ENCODE measurements around the gene PIGU.

PIGU gene

DNA sequence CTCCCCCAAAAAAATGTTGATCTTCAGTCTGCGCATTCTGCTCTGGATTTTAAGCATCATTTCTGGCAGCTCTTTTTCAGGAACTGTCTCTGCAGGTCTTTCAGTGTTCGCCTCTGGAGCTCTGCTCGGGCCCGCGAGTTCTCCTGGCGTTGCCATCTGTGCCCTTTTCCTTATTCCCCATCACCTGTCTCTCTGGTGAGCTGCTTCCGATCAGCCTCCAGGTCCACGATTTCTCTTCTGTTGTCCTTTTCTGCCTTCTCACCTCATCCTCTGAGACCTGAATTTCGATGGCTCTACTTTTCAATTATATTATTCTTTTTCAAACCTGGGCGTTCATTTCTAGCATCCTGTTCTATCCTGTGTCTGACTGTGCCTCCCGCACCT is 119.0 kb downstream of the PIGU start:
- no peak for DNase-seq (ENCODE audit: low read depth)

DNA sequence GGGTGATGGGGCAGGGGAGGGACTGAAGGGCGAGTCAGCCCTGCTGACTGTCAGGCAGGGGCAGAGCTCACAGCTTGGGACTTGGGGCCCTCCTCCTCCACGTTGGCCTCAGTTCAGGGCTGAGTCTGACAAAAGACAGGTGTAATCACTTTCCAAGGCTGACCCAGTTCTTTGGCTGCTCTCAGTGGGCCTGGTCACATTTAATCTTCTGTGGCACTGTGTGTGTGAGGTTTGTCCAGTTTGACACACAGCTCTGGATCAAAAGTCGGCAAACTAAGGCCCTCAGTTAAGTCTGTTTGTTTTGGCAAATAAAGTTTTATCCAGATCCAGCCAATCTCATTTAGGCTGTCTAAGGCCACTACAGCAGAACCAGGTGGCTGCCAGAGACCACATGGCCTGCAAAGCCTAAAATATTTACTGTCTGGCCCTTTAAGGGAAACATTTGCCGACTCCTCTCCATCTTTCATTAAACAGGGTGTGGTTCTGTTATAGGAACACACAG is 123.5 kb downstream of the PIGU start:
- no peak for DNase-seq (ENCODE audit: low read depth)

GRCh38 chr20:34552569-34552968 is 124.3 kb downstream of the PIGU start:
- DNase-seq (ENCODE audit: low read depth) = no peak

DNA sequence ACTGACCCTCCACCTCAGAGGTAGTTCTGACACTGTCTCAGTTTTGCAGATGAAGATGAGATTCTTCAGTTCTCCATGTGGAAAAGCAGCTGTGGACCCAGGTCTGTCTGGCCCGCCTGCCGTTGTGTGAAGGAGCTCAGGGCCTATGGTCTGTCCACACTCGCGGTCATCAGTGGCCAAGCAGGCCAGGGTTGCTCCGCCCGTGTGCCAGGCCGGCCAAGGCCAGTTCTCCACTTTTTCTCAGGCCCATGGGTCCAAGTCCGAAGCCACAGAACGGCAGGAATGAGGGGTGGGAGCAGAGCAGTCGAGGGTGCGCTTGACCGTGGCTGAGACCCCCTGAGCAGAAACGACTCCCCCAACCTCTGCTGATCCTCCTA is 127.0 kb downstream of the PIGU start:
- DNase-seq (ENCODE audit: low read depth) = no peak

- no peak for DNase-seq (ENCODE audit: low read depth)
These were observed 127.5 kb downstream of the PIGU start for GRCh38 chr20:34549291-34549928.

DNA sequence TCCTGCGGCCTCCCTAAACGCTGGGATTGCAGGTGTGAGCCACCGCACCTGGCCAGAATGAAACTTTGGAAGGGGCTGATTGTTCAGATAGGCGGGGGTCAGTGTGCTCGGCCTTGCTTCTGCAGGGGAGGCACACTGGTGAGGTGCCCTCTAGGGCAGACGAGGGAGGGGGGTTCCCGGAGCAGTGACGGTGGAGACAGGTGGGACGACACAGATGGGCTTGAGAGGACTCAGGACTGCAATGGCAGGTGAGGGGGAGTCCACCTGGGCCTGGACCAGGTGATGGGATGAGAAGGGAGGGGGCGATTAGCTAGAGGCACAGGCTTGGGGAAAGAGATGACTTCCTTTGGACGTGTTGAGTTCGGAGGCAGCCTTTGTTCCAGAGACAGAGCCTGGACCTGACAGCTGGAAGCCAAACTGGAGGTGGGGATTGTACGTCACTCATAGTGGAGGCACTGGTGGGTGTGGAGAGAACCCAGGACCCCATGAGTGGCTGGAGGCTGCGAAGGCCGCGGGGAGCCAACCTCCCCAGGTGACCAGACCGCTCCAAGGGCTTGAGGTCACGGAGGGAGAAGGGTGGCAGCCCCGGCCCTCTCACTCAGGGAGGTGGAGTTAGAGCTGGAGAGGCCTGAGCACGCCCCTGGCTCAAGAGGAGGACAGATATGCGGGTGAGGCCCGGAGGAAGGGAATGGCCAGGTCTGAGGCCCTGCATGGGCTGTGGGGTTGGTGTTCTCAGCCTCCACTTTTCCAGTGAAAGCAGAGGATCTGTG is 128.9 kb downstream of the PIGU start:
- DNase-seq (ENCODE audit: low read depth) = no peak

DNA sequence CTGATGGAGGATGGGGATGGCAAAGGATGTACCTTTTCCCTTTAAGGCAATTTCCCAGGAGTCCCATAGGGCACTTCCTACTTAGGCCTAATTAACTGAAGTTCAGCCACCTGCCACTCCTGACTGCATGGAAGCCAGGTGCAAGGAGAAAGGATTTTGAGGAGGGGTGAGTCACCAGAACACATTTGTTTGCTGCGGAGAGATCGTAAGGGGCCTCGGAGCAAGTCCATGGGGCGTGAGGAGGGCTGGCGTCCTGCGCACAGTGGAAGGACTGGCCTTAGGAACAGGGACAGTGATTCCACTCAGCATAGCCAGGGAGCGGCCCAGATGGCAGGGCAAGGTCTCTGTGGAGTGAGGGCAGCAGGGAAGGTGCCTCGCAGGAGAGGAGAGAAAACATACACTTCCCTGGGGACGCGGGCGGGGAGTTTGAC is 130.1 kb downstream of the PIGU start:
- DNase-seq (ENCODE audit: low read depth) = no peak

GRCh38 chr20:34544109-34544796 is 132.6 kb downstream of the PIGU start:
- no peak for DNase-seq (ENCODE audit: low read depth)

GRCh38 chr20:34543463-34544056 is 133.3 kb downstream of the PIGU start:
- DNase-seq (ENCODE audit: low read depth) = no peak

GRCh38 chr20:34542439-34542838 is 134.5 kb downstream of the PIGU start:
- DNase-seq (ENCODE audit: low read depth) = no peak

- no peak for DNase-seq (ENCODE audit: low read depth)
These were observed 135.0 kb downstream of the PIGU start for GRCh38 chr20:34541917-34542316.

DNA sequence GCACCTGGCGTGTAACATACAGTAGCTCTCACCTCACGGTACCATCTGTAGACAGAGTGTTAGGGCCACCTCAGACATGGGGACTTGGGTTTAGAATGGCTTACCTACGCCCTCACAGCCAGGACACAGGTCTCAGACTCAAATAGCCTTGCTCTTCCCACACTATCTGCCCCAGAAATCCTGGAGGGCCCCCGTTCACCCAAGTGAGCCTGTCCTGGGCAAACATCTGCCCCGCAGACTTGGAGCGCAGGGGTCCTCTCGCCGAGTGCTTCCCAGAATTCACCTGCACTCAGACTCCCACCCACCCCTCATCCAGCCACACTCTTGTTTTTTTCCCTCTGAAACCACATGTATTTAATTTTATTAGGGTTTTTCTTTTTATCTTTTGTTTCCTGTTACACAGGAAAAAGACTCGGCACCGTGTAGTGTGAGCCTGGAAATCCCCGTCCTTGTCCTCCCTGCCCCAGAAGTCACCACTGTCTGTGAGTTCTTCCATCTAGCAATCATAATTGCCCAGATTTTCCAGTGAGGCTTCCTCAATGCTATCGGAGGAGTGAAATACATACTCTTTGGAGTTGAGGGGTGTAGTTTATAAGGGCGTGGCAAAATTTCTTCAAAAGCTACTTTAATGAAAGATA is 135.5 kb downstream of the PIGU start:
- DNase-seq (ENCODE audit: low read depth) = peak; percentile 31

DNA sequence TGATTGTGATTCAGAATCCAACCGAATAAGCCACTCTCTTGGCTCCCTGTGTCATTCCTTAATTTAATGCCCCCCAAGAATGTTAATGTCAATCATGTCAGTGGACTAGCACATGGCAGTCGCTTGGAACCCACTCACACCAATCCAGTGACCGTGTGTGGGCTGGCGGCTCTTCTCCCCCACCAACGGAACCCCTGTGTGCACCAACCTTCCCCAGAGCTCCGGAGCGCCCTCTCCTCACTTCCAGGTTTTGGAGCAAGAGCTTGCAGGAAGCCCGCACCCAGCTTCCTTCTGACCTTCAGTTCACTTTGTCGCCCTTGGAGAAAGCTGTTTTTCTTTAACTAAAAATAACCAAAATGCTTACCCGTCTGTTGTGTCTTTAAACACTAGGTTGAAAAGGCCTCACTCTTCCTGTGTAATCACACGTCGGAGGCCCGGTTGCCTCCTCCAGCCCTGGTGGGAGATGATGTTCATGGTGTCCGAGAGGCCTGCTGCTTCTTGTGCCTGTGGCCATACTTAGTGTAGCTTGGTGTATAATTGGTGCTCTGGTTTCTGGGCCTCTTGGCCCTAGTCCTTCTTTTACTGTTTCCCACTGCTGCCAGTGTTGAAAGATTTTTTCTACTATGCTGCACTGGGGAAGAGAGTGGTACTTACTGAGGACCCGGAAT is 136.2 kb downstream of the PIGU start:
- no peak for DNase-seq (ENCODE audit: low read depth)

DNA sequence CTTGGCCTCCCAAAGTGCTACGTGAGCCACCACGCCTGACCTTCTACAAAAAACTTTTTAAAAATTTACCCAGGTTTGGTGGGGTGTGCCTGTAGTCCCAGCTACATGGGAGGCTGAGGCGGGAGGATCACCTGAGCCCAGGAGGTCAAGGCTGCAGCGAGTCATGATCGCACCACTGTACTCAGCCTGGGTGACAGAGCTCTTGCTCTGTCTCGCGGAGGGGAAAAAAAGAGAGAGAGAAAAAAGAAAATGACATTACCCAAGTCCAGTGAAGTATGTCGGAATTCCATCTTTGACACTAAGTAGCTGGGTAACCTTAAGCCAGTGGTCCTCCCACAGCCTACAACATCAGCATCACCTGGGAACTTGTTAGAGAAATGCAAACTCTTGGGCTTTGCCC is 137.1 kb downstream of the PIGU start:
- DNase-seq (ENCODE audit: low read depth) = no peak

GRCh38 chr20:34538671-34539123 is 138.2 kb downstream of the PIGU start:
- DNase-seq (ENCODE audit: low read depth) = peak; percentile 35

- no peak for DNase-seq (ENCODE audit: low read depth)
These were observed 139.2 kb downstream of the PIGU start for GRCh38 chr20:34537651-34538050.

DNA sequence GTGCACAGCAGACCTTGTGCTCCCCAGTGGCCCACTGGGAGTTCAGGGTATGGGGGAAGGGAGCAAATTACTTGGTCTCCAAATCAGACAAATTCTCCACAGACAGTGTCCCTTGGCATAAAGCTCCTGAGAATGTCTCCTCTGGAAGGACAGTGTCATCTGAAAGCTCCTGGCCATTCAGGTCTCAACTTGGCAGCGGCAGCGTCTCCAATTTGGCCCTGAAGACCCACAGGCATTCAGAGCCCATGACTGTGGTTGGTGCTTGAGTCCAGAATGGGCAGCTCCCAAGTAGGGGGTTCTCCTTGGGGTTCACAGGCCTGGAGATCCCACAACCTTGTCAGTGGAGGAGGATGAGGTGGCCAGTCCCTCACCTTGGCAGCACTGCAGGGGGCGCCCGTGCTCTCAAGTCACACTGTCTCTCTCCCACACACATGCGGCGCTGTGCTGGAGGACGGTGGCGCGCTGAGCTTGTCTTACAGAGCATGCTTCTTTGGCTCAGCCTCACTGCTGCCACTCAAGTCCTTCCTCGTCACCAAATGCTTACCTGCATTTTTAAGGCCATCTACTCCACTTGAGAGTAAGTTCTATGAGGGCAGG is 140.0 kb downstream of the PIGU start:
- DNase-seq (ENCODE audit: low read depth) = peak; percentile 47

DNA sequence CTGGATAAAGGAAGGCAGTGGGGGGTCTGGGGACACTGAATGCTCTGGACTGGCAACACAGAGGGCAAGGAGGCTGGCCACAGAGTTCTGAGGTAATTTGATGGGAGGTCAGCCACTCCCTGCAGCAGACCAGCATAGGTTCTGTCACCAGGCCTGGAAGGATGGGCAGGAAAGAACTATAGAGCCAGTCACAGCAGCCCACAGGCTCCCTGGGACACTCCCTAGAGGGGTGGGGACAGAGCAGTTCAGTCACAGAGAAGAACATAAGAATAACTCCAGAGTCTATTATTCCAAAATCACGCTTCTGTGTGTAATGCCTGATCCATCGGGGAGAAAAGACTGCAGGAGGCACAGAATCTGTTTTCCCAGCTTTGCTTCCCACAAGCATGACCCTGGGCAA is 141.0 kb downstream of the PIGU start:
- no peak for DNase-seq (ENCODE audit: low read depth)

DNA sequence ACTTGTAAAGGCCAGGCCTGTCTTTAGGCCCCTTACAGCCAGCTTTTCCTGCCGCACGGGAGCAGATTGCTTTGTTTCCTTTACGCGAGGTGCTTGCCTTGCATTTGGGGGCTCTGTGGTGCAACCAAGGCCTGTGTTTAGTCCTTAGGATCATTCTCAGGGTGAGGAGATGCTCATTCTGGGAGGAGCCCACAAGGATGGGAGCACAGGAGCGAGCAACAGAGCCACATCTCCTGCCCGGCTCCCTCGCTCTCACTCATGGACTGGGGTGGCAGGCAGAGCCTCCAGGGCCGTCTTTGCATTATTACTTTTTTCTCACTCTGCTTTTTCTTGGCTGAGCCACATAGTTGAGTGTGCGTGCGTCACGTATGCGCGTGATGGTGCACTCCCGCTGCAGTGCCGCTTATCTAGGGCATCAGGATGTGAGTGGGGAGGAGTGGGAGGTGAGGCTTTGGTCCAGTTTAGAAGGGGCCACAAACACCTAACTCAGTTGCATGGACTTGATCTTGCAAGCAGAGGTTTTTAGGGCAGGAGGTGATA is 141.5 kb downstream of the PIGU start:
- no peak for DNase-seq (ENCODE audit: low read depth)

DNA sequence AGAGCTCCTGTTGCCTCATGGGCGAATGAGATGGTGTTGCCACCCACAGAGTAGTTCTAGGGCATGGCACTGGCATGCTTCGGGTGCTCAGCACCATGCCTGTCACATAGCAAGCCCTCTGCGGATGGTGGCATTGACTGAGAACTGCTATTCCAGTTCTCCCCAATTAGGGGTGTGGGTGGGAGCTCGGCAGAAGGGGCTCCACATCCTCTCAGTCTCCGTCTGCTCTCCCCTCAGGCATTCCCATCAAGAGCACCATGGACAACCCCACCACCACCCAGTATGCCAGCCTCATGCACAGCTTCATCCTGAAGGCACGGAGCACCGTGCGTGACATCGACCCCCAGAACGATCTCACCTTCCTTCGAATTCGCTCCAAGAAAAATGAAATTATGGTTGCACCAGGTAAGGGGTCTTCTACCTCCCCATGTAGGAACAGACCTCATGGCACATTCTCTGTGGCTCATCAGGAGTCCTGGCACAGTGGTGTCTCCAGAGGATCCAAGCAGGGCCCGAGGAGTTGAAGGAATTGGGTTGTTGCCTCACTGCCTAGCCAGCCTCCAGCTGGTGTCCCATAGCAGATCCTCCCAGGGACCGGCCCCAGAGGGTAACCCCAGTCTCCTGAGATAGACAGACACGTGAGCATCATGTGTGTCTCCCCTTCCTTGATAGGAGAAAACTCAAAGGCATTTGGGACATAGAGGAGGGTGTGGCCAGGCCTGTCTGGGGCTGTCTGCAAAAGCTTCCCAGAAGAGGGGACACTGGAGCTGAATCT is 142.3 kb downstream of the PIGU start:
- no peak for DNase-seq (ENCODE audit: low read depth)
